ENCODE data around the gene FBXO22. TPM values are rescaled to one million over a fixed set of nuclear protein-coding genes. Genes with fewer than 3 reads are reported as not detected.
"Not testable (repeated sequence)": the region's sequence is repeated elsewhere in the genome, so short reads cannot be mapped to it uniquely, and the experiment has no call there.

The FBXO22 gene
- total RNA-seq, 2 donors from 2014 or later, result 40.3 to 104 TPM

- DNase-seq (ENCODE audit: low spot score in 2 of 2) (no peak), ATAC-seq (no peak)
- peaks cover 18 to 19% of the 10 kb centered on the region in 2 donors for H3K36me3 Mint-ChIP-seq
- peak overlapping the region in 1 of 2 donors; percentile 42 for H3K27ac Mint-ChIP-seq
- no peaks in the 10 kb centered on the region for H3K9me3 Mint-ChIP-seq
Measured at GRCh38 chr15:75900577-75900976, 3.1 kb upstream of the FBXO22 start.

- no peak overlapping the region for H3K27ac Mint-ChIP-seq
- no peaks in the 10 kb centered on the region for H3K9me3 Mint-ChIP-seq
- peaks cover 20 to 24% of the 10 kb centered on the region in 2 donors for H3K36me3 Mint-ChIP-seq
- no peak for ATAC-seq
- DNase-seq (ENCODE audit: low spot score in 2 of 2), result no peak
Measured at GRCh38 chr15:75902129-75902557, 1.5 kb upstream of the FBXO22 start.

- DNase-seq (ENCODE audit: low spot score in 2 of 2) (no peak), ATAC-seq (no peak)
- peak overlapping the region; percentile 92 to 95 for H3K27ac Mint-ChIP-seq
- H3K9me3 Mint-ChIP-seq, result no peaks in the 10 kb centered on the region
- H3K36me3 Mint-ChIP-seq, result peaks cover 28 to 39% of the 10 kb centered on the region in 2 donors
Measured at GRCh38 chr15:75905231-75905630, 1.6 kb downstream of the FBXO22 start.

GRCh38 chr15:75910355-75910754, 6.7 kb downstream of the FBXO22 start:
- H3K36me3 Mint-ChIP-seq, result peaks cover 46 to 57% of the 10 kb centered on the region in 2 donors
- not testable (repeated sequence) for ATAC-seq; H3K9me3 Mint-ChIP-seq; DNase-seq (ENCODE audit: low spot score in 2 of 2); H3K27ac Mint-ChIP-seq

GRCh38 chr15:75916978-75917377, 13.3 kb downstream of the FBXO22 start:
- Mint-ChIP-seq H3K9me3 (no peaks in the 10 kb centered on the region), H3K27ac (no peak overlapping the region), H3K36me3 (peaks cover 18 to 24% of the 10 kb centered on the region in 2 donors)
- DNase-seq (ENCODE audit: low spot score in 2 of 2) (no peak), ATAC-seq (no peak)

GRCh38 chr15:75918135-75918534, 14.5 kb downstream of the FBXO22 start:
- no peak for DNase-seq (ENCODE audit: low spot score in 2 of 2)
- no peak for ATAC-seq
- Mint-ChIP-seq H3K36me3 (peaks cover 6 to 17% of the 10 kb centered on the region in 2 donors), H3K9me3 (no peaks in the 10 kb centered on the region), H3K27ac (peak overlapping the region in 1 of 2 donors; percentile 22)

- Mint-ChIP-seq H3K27ac (no peak overlapping the region), H3K9me3 (no peaks in the 10 kb centered on the region), H3K36me3 (peaks cover 1 to 7% of the 10 kb centered on the region in 2 donors)
- ATAC-seq (no peak), DNase-seq (ENCODE audit: low spot score in 2 of 2) (no peak)
Measured at GRCh38 chr15:75920079-75920478, 16.4 kb downstream of the FBXO22 start.

GRCh38 chr15:75921732-75922703, 18.3 kb downstream of the FBXO22 start:
- peak in 1 of 2 donors; percentile 58 for ATAC-seq
- no peaks in the 10 kb centered on the region for H3K9me3 Mint-ChIP-seq
- DNase-seq (ENCODE audit: low spot score in 2 of 2), result no peak
- H3K27ac Mint-ChIP-seq, result peak overlapping the region in 1 of 2 donors; percentile 30
- H3K36me3 Mint-ChIP-seq, result peaks cover 6 to 12% of the 10 kb centered on the region in 2 donors

- ATAC-seq (peak; percentile 70 to 91), DNase-seq (ENCODE audit: low spot score in 2 of 2) (no peak)
- Mint-ChIP-seq H3K9me3 (no peaks in the 10 kb centered on the region), H3K36me3 (peaks cover 5 to 6% of the 10 kb centered on the region in 2 donors), H3K27ac (no peak overlapping the region)
Measured at GRCh38 chr15:75923756-75924155, 20.1 kb downstream of the FBXO22 start.

GRCh38 chr15:75924576-75924975, 20.9 kb downstream of the FBXO22 start:
- H3K27ac Mint-ChIP-seq, result peak overlapping the region in 1 of 2 donors; percentile 48
- no peak for DNase-seq (ENCODE audit: low spot score in 2 of 2)
- no peaks in the 10 kb centered on the region for H3K9me3 Mint-ChIP-seq
- no peak for ATAC-seq
- peaks cover 5 to 6% of the 10 kb centered on the region in 2 donors for H3K36me3 Mint-ChIP-seq

- ATAC-seq (no peak), DNase-seq (ENCODE audit: low spot score in 2 of 2) (no peak)
- Mint-ChIP-seq H3K9me3 (no peaks in the 10 kb centered on the region), H3K27ac (peak overlapping the region in 1 of 2 donors; percentile 73), H3K36me3 (peaks cover 7 to 12% of the 10 kb centered on the region in 2 donors)
Measured at GRCh38 chr15:75925440-75925839, 21.8 kb downstream of the FBXO22 start.

GRCh38 chr15:75926931-75927330, 23.3 kb downstream of the FBXO22 start:
- Mint-ChIP-seq H3K36me3 (peaks cover 13 to 16% of the 10 kb centered on the region in 2 donors), H3K9me3 (no peaks in the 10 kb centered on the region), H3K27ac (no peak overlapping the region)
- ATAC-seq (no peak), DNase-seq (ENCODE audit: low spot score in 2 of 2) (no peak)

GRCh38 chr15:75927601-75928000, 23.9 kb downstream of the FBXO22 start:
- Mint-ChIP-seq H3K27ac (no peak overlapping the region), H3K36me3 (peaks cover 16% of the 10 kb centered on the region in 2 donors), H3K9me3 (no peaks in the 10 kb centered on the region)
- ATAC-seq (no peak), DNase-seq (ENCODE audit: low spot score in 2 of 2) (no peak)

- no peak overlapping the region for H3K27ac Mint-ChIP-seq
- peaks cover 16 to 23% of the 10 kb centered on the region in 2 donors for H3K36me3 Mint-ChIP-seq
- DNase-seq (ENCODE audit: low spot score in 2 of 2), result no peak
- H3K9me3 Mint-ChIP-seq, result no peaks in the 10 kb centered on the region
- ATAC-seq, result no peak
Measured at GRCh38 chr15:75928680-75929608, 25.3 kb downstream of the FBXO22 start.

GRCh38 chr15:75929799-75930565, 26.3 kb downstream of the FBXO22 start:
- Mint-ChIP-seq H3K36me3 (peaks cover 16 to 26% of the 10 kb centered on the region in 2 donors), H3K9me3 (no peaks in the 10 kb centered on the region), H3K27ac (no peak overlapping the region)
- DNase-seq (ENCODE audit: low spot score in 2 of 2) (no peak), ATAC-seq (peak; percentile 62 to 63)

- Mint-ChIP-seq H3K9me3 (no peaks in the 10 kb centered on the region), H3K36me3 (peaks cover 10 to 20% of the 10 kb centered on the region in 2 donors), H3K27ac (no peak overlapping the region)
- no peak for DNase-seq (ENCODE audit: low spot score in 2 of 2)
- ATAC-seq, result no peak
Measured at GRCh38 chr15:75930866-75931265, 27.2 kb downstream of the FBXO22 start.
